Measurements from ENCODE around the gene AGAP3.

AGAP3 gene

GRCh38 chr7:151043959-151044358 lies 42.3 kb upstream of the AGAP3 start:
- H3K4me1 ChIP-seq (ENCODE audit: control extremely low read depth in 1 of 4, control insufficient read depth in 4 of 4, insufficient read depth in 4 of 4, low read length in 3 of 4) = peaks cover 0 to 32% (median 28%) of the 10 kb centered on the region in 4 experiments
- peaks cover 0 to 7% (median 5%) of the 10 kb centered on the region in 4 experiments for H3K36me3 ChIP-seq (ENCODE audit: control insufficient read depth in 4 of 4, insufficient read depth in 4 of 4, low read length in 3 of 4)
- H3K4me3 ChIP-seq (ENCODE audit: control insufficient read depth in 1 of 7, extremely low read depth in 1 of 7, insufficient read depth in 4 of 7, low read depth in 2 of 7, low read length in 6 of 7) = no peak overlapping the region
- 95% methylated on average over 19 of the region's 20 CpGs for WGBS (ENCODE audit: insufficient coverage)
- ChIA-PET CTCF (interaction anchor here (1.9 kb wide), 1 partner anchor 11 kb away, joined by 5 read pairs; no protein-coding TSS in a partner anchor), POLR2A (interaction anchor here (0.6 kb wide), 1 partner anchor 65 kb away, joined by 4 read pairs; no protein-coding TSS in a partner anchor)
- H3K27ac ChIP-seq (ENCODE audit: insufficient read depth in 1 of 2, low read depth in 1 of 2, low read length in 2 of 2, poor library complexity in 1 of 2, severe bottlenecking in 2 of 2) = no peak overlapping the region
- H3K9me3 ChIP-seq (ENCODE audit: control extremely low read depth in 1 of 5, control insufficient read depth in 4 of 5, insufficient read depth in 2 of 5, low read depth in 1 of 5, low read length in 4 of 5) = no peaks in the 10 kb centered on the region
- DNase-seq = no peak
- no peaks in the 10 kb centered on the region for H3K27me3 ChIP-seq (replicated peaks in 2 of 5; ENCODE audit: control insufficient read depth in 4 of 5, insufficient read depth in 5 of 5, low read length in 4 of 5)

DNA sequence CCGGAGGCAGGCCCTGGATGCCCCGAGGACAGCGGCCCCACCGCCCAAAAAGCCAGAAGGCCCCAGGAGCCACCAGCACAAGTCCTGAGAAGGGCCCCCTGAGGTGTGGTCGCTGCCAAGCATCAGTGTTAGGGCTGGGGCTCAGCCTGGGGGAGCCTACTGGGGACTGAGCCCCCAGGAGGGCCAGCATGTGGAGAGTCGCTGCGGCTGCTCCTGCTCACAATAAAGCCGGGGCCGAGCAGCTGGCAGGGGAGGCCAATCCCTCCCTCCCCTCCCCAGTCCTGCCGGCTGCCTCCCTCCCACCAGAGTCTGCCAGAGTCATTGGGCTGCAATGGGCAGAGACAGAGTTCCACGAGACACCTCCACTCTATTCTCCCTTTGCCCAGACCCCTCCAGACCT lies 41.0 kb upstream of the AGAP3 start:
- ChIA-PET CTCF (interaction anchor here (1.4 to 1.9 kb wide), 3 partner anchors 10 to 27 kb away, joined by 3 to 5 read pairs (median 4); no protein-coding TSS in a partner anchor), POLR2A (no interaction called here)
- no peak overlapping the region for H3K4me3 ChIP-seq (ENCODE audit: control insufficient read depth in 1 of 7, extremely low read depth in 1 of 7, insufficient read depth in 4 of 7, low read depth in 2 of 7, low read length in 6 of 7)
- peaks cover 0 to 23% (median 18%) of the 10 kb centered on the region in 4 experiments for H3K4me1 ChIP-seq (ENCODE audit: control extremely low read depth in 1 of 4, control insufficient read depth in 4 of 4, insufficient read depth in 4 of 4, low read length in 3 of 4)
- no peaks in the 10 kb centered on the region for H3K9me3 ChIP-seq (ENCODE audit: control extremely low read depth in 1 of 5, control insufficient read depth in 4 of 5, insufficient read depth in 2 of 5, low read depth in 1 of 5, low read length in 4 of 5)
- 98% methylated on average over 9 of the region's 11 CpGs for WGBS (ENCODE audit: insufficient coverage)
- no peak overlapping the region for H3K27ac ChIP-seq (ENCODE audit: insufficient read depth in 1 of 2, low read depth in 1 of 2, low read length in 2 of 2, poor library complexity in 1 of 2, severe bottlenecking in 2 of 2)
- DNase-seq = no peak
- H3K27me3 ChIP-seq (replicated peaks in 2 of 5; ENCODE audit: control insufficient read depth in 4 of 5, insufficient read depth in 5 of 5, low read length in 4 of 5) = peaks cover 0 to 3% (median 0%) of the 10 kb centered on the region in 5 experiments
- H3K36me3 ChIP-seq (ENCODE audit: control insufficient read depth in 4 of 4, insufficient read depth in 4 of 4, low read length in 3 of 4) = peaks cover 0 to 7% (median 5%) of the 10 kb centered on the region in 4 experiments

DNA sequence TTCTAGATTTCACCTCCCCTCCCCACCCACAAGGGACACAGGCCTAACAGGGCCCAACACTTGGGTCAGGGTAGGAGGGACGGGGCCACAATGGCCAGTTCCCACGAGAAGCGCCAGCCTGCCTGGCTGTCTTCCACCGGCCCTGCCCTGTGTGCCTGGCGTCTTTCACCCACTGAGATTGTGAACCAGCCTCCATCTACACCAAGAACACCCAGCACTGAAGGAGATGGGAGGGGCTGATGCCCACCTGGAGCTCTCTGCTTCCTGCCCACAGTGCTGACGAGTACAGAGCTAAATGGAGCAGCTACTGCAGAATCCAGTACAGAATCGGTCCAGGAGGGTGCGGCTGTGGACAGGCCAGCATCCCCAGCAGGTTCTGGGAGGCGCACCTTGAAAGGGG lies 40.3 kb upstream of the AGAP3 start:
- no peak overlapping the region for H3K27ac ChIP-seq (ENCODE audit: insufficient read depth in 1 of 2, low read depth in 1 of 2, low read length in 2 of 2, poor library complexity in 1 of 2, severe bottlenecking in 2 of 2)
- 90% methylated on average over 7 of the region's 9 CpGs for WGBS (ENCODE audit: insufficient coverage)
- DNase-seq = no peak
- no peaks in the 10 kb centered on the region for H3K9me3 ChIP-seq (ENCODE audit: control extremely low read depth in 1 of 5, control insufficient read depth in 4 of 5, insufficient read depth in 2 of 5, low read depth in 1 of 5, low read length in 4 of 5)
- ChIA-PET POLR2A (interaction anchor here (0.7 kb wide), 1 partner anchor 14 kb away, joined by 3 read pairs; no protein-coding TSS in a partner anchor), CTCF (interaction anchor here (0.8 to 1.5 kb wide), 4 partner anchors 9 to 62 kb away, joined by 3 to 4 read pairs (median 3); no protein-coding TSS in a partner anchor)
- peaks cover 0 to 19% (median 18%) of the 10 kb centered on the region in 4 experiments for H3K4me1 ChIP-seq (ENCODE audit: control extremely low read depth in 1 of 4, control insufficient read depth in 4 of 4, insufficient read depth in 4 of 4, low read length in 3 of 4)
- peaks cover 0 to 10% (median 0%) of the 10 kb centered on the region in 5 experiments for H3K27me3 ChIP-seq (replicated peaks in 2 of 5; ENCODE audit: control insufficient read depth in 4 of 5, insufficient read depth in 5 of 5, low read length in 4 of 5)
- no peak overlapping the region for H3K4me3 ChIP-seq (ENCODE audit: control insufficient read depth in 1 of 7, extremely low read depth in 1 of 7, insufficient read depth in 4 of 7, low read depth in 2 of 7, low read length in 6 of 7)
- peaks cover 0 to 7% (median 5%) of the 10 kb centered on the region in 4 experiments for H3K36me3 ChIP-seq (ENCODE audit: control insufficient read depth in 4 of 4, insufficient read depth in 4 of 4, low read length in 3 of 4)

GRCh38 chr7:151046603-151047573 lies 39.4 kb upstream of the AGAP3 start:
- Histone ChIP-seq H3K9me3 (ENCODE audit: control extremely low read depth in 1 of 5, control insufficient read depth in 4 of 5, insufficient read depth in 2 of 5, low read depth in 1 of 5, low read length in 4 of 5) (no peaks in the 10 kb centered on the region), H3K4me3 (ENCODE audit: control insufficient read depth in 1 of 7, extremely low read depth in 1 of 7, insufficient read depth in 4 of 7, low read depth in 2 of 7, low read length in 6 of 7) (peak overlapping the region in 1 of 7 experiments; percentile 42), H3K27ac (ENCODE audit: insufficient read depth in 1 of 2, low read depth in 1 of 2, low read length in 2 of 2, poor library complexity in 1 of 2, severe bottlenecking in 2 of 2) (no peak overlapping the region), H3K27me3 (replicated peaks in 2 of 5; ENCODE audit: control insufficient read depth in 4 of 5, insufficient read depth in 5 of 5, low read length in 4 of 5) (peaks cover 0 to 13% (median 0%) of the 10 kb centered on the region in 5 experiments), H3K4me1 (ENCODE audit: control extremely low read depth in 1 of 4, control insufficient read depth in 4 of 4, insufficient read depth in 4 of 4, low read length in 3 of 4) (peaks cover 0 to 27% (median 25%) of the 10 kb centered on the region in 4 experiments), H3K36me3 (ENCODE audit: control insufficient read depth in 4 of 4, insufficient read depth in 4 of 4, low read length in 3 of 4) (peaks cover 0 to 6% (median 5%) of the 10 kb centered on the region in 4 experiments)
- WGBS (ENCODE audit: insufficient coverage) = 29% methylated on average over 3 of the region's 14 CpGs
- POLR2A ChIA-PET = interaction anchor here (0.6 to 1.4 kb wide), 3 partner anchors 15 to 42 kb away, joined by 3 to 5 read pairs (median 4); no protein-coding TSS in a partner anchor
- CTCF ChIA-PET = interaction anchor here (0.8 to 1.9 kb wide), 4 partner anchors 10 to 61 kb away, joined by 3 to 6 read pairs (median 4); no protein-coding TSS in a partner anchor
- DNase-seq = peak in 2 of 3 donors; percentile 78 to 81

- ChIA-PET CTCF (interaction anchor here (0.7 to 1.9 kb wide), 2 partner anchors 30 to 170 kb away, joined by 3 to 6 read pairs; no protein-coding TSS in a partner anchor), POLR2A (no interaction called here)
These were observed 38.1 kb upstream of the AGAP3 start, which contains the start of gene ASIC3 for GRCh38 chr7:151047976-151048815. Gene ASIC3 (plus strand): TSS chr7:151048531. CDS start chr7:151048886, 355 bp downstream.

DNA sequence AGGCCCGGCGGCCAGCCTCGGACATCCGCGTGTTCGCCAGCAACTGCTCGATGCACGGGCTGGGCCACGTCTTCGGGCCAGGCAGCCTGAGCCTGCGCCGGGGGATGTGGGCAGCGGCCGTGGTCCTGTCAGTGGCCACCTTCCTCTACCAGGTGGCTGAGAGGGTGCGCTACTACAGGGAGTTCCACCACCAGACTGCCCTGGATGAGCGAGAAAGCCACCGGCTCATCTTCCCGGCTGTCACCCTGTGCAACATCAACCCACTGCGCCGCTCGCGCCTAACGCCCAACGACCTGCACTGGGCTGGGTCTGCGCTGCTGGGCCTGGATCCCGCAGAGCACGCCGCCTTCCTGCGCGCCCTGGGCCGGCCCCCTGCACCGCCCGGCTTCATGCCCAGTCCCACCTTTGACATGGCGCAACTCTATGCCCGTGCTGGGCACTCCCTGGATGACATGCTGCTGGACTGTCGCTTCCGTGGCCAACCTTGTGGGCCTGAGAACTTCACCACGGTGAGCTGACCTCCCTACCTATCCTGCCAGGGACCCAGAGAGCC lies 37.3 kb upstream of the AGAP3 start:
- CTCF ChIA-PET = no interaction called here
- no peak overlapping the region for H3K4me3 ChIP-seq (ENCODE audit: control insufficient read depth in 1 of 7, extremely low read depth in 1 of 7, insufficient read depth in 4 of 7, low read depth in 2 of 7, low read length in 6 of 7)

More at GRCh38 chr7:151047976-151048815, 38.1 kb upstream of the AGAP3 start, which contains the start of gene ASIC3:
- peaks cover 0 to 13% (median 0%) of the 10 kb centered on the region in 5 experiments for H3K27me3 ChIP-seq (replicated peaks in 2 of 5; ENCODE audit: control insufficient read depth in 4 of 5, insufficient read depth in 5 of 5, low read length in 4 of 5)
- WGBS (ENCODE audit: insufficient coverage) = 92% methylated on average over 15 of the region's 22 CpGs
- H3K4me1 ChIP-seq (ENCODE audit: control extremely low read depth in 1 of 4, control insufficient read depth in 4 of 4, insufficient read depth in 4 of 4, low read length in 3 of 4) = peaks cover 0 to 40% (median 32%) of the 10 kb centered on the region in 4 experiments
- no peak within 1 kb of the TSS for H3K27ac ChIP-seq (ENCODE audit: insufficient read depth in 1 of 2, low read depth in 1 of 2, low read length in 2 of 2, poor library complexity in 1 of 2, severe bottlenecking in 2 of 2)
- no peak within 1 kb of the TSS for H3K4me3 ChIP-seq (ENCODE audit: control insufficient read depth in 1 of 7, extremely low read depth in 1 of 7, insufficient read depth in 4 of 7, low read depth in 2 of 7, low read length in 6 of 7)
- no peaks in the 10 kb centered on the region for H3K9me3 ChIP-seq (ENCODE audit: control extremely low read depth in 1 of 5, control insufficient read depth in 4 of 5, insufficient read depth in 2 of 5, low read depth in 1 of 5, low read length in 4 of 5)
- no peak for DNase-seq
- peaks cover 0 to 7% (median 4%) of the 10 kb centered on the region in 4 experiments for H3K36me3 ChIP-seq (ENCODE audit: control insufficient read depth in 4 of 4, insufficient read depth in 4 of 4, low read length in 3 of 4)

More for the DNA sequence above, 37.3 kb upstream of the AGAP3 start:
- no peak for DNase-seq
- WGBS (ENCODE audit: insufficient coverage) = 98% methylated on average over 38 of the region's 38 CpGs
- peaks cover 0 to 44% (median 35%) of the 10 kb centered on the region in 4 experiments for H3K4me1 ChIP-seq (ENCODE audit: control extremely low read depth in 1 of 4, control insufficient read depth in 4 of 4, insufficient read depth in 4 of 4, low read length in 3 of 4)
- H3K27me3 ChIP-seq (replicated peaks in 2 of 5; ENCODE audit: control insufficient read depth in 4 of 5, insufficient read depth in 5 of 5, low read length in 4 of 5) = peaks cover 0 to 13% (median 0%) of the 10 kb centered on the region in 5 experiments
- H3K9me3 ChIP-seq (ENCODE audit: control extremely low read depth in 1 of 5, control insufficient read depth in 4 of 5, insufficient read depth in 2 of 5, low read depth in 1 of 5, low read length in 4 of 5) = no peaks in the 10 kb centered on the region
- H3K27ac ChIP-seq (ENCODE audit: insufficient read depth in 1 of 2, low read depth in 1 of 2, low read length in 2 of 2, poor library complexity in 1 of 2, severe bottlenecking in 2 of 2) = no peak overlapping the region
- H3K36me3 ChIP-seq (ENCODE audit: control insufficient read depth in 4 of 4, insufficient read depth in 4 of 4, low read length in 3 of 4) = peaks cover 0 to 7% (median 1%) of the 10 kb centered on the region in 4 experiments
- POLR2A ChIA-PET = no interaction called here
